HL-60/S4 treated with phorbol 12-myristate 13-acetate at 8.2 ng/mL for 4 days and 3 days (cell line): ENCODE results near the gene CD48.
"Not testable (repeated sequence)": the region's sequence is repeated elsewhere in the genome, so short reads cannot be mapped to it uniquely, and the experiment has no call there.

ENCODE experiments used
- in situ Hi-C: fragments of 300-500 bp; cut with MboI; formaldehyde crosslinking; loops from 2 replicates; pipeline ENCODE4 v1.15.0; 2022; ENCODE audit warnings: low sequenced_read_pairs

Gene CD48

DNA sequence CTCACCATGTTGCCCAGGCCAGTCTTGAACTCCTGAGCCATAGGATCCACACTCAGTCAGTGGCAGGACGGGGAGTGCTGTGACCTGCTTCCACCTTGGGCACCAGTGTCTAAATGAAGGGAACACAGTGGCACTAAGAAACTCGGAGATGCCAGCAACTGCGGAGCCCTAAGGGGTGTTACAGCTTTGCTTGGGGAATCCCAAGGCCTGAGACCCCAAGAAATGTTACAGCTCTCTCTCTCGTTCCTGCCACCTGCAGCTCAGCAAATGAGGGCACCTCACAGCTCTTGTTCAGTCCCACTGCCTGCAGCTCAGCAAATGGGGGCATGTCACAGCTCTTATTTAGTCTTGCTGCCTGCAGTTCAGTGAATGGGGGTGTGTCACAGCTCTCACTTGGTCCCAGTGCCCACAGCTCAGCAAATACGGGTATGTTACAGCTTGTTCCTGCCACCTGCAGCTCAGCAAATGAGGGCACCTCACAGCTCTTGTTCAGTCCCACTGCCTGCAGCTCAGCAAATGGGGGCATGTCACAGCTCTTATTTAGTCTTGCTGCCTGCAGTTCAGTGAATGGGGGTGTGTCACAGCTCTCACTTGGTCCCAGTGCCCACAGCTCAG is 2.5 kb upstream of the CD48 start:
- in situ Hi-C loops, result not testable (repeated sequence)

DNA sequence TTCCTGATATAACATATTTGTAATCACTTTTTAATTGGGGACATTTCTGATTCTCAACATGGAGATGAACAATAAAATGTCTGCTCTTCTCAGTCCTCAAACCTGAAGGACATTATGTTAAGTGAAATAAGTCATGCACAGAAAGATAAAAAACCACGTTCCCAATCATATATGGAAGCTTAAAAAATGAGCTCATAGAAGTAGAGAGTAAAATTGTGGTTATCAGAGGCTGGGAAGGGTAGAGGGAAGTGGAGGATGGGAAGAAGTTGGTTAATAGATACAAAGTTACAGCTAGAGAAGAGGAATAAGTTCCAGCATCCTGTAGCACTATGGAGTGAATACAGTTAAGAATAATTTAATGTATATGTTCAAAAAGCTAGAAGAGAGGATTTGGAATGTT is 1.5 kb upstream of the CD48 start:
- in situ Hi-C loops, result no loop called here

DNA sequence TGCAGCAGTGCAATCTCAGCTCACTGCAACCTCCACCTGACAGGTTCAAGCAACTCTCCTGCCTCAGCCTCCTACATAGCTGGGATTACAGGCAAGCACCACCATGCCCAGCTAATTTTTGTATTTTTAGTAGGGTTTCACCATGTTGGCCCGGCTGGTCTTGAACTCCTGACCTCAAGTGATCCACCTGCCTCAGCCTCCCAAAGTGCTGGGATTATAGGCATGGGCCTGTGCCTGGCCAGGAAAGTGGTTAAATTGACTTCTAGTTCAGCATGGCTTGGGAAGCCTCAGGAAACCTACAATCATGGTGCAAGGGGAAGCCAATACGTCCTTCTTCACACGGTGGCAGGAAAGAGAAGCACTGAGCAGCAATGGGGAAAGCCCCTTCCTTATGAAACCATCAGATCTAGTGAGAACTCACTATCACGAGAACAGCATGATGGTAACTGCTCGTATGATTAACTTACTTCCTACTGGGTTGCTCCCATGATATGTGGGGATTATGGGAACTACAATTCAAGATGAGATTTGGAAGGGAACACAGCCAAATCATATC is 981 bp upstream of the CD48 start:
- in situ Hi-C loops, result not testable (repeated sequence)

DNA sequence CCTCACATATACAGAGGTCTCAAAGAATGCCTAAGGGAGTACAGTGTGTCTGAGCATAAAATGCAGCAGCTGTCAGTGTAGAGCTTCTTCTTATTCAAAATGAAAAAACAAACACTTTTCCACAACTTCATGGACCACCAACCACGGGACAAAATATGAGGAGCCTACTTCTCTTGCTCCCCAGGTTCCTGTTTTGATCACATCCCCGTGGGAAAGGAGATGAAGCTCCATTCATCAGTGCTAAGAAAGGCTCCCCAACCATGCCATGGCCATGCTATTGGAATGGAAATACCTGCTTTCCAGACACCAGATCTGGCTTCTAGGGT is 383 bp downstream of the CD48 start:
- in situ Hi-C loops, result no loop called here

DNA sequence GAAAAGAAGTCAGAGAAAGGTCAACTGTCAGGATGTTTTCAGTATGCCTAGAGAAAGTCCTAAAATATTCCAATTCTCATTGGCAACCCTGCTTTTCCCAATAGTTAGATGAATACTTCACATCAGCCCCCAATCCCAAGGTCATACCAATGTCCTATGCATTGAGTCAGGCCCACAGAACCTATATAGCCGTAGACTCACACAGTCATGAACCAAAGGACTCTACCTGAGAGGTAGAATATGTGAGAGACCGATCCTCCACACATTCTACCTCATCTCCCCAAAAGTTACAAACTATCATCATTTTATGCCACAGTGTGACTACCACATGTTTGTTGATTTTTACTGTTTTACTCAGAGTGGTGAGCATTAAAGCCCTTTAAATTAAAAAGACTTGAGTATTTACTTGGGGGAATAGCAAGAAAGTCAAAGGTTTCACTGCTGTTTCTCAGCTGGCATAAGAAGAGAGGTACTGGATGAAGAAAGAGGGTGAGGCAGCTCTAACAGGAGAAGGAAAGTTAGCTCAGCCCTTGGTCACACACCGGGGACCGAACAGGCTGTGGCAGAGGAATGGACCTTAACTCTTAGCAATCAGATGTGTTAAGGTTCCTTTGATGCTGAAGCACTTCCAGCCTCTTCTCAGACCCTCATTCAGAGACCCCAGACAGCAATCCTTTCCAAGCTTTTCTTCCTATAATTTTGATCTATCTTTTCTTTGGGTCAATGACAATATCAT is 937 bp downstream of the CD48 start:
- in situ Hi-C loops, result no loop called here

DNA sequence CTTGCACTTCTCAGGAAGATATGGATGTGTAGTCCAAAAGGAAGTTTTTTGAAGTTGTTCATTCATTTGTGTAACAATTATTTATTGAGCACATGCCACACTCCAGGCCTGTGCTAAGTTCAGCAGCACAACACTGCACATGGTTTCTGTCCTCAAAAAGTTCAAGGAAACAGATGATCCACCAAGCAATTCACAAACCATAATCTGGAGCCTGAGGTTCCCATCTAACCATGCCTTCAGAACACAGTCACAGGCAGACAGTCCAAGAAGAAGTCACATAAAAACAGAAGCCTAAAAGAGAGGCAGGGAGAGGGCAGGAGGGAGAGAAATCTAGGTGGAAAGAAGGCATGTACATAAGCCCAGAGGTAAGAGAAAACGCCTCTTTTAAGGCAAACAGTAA is 1.9 kb downstream of the CD48 start:
- in situ Hi-C loops, result no loop called here

DNA sequence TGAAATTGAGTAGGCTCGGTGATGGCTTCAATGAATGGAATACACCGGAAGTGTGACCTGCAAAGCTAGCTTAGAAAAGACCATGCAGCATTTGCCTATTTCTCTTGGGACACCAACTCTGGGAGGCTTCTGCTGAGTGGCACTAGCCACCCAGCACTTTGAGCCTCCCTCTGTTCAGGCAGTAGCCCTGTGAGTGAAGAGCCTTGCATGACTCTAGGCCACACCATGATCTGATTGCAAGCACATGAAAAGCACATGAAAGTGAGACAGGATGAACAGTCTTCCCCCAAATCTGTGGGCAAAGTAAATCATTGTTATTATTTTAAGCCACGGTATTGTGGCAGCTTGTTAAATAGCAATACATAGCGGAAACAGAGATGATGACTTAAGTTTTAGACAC is 2.8 kb downstream of the CD48 start:
- in situ Hi-C loops, result no loop called here

DNA sequence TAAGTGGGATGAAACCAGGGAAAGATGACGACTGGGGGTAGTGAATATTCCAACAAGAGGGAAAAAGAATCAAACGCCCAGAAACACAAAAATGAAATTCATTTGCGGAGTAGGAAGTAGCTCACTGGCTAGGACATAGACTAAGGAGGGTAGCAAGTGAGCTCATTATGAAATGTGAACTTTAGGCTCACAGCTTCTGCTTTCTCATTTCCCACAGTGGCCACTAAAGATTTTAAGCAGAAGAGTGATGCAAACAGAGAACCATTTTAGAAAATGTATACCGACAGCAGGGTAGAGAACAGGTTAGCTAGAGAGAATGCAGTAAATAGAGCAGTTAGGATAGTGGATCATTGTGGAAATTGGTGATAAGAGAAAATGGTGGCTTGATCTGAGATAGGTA is 3.5 kb downstream of the CD48 start:
- in situ Hi-C loops, result no loop called here

DNA sequence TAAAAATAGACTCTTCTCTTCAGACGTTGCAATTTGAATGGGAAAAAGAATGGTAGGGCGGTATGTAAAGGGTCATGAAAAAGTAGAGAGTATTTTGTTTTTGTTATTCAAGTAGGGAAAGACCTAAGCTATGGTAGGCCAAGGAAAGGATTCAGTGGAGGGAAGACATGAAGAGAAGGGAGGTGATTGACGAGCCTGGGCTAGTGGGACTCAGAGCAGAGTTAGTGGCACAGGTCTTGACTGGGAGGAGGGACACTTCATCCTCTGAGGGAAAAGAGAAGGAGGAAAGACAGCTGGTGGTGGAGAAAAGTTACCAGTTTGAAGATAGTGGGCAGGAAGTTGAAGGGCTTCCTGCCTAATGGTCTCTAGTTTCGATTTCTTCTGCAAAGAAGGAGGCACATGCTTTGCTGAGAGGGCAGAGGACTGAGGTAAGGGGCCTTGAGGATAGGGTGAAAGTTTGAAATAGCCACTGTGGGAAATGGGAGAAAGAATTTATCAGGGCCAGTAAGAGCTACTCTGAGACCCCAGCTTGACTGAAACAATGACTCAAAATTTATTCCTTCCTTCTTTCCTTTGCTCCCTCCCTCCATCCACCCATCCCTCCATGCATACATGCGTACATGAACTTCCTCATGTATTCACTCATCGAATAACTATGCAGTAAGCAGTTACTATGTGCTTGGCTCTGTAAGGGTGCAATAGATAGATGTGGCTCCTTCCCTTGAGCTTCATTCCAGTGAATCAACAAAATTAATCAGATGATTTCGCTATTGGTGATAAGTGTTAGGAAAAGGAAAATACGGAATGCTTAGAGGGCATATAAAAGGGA is 4.2 kb downstream of the CD48 start:
- in situ Hi-C loops, result no loop called here

DNA sequence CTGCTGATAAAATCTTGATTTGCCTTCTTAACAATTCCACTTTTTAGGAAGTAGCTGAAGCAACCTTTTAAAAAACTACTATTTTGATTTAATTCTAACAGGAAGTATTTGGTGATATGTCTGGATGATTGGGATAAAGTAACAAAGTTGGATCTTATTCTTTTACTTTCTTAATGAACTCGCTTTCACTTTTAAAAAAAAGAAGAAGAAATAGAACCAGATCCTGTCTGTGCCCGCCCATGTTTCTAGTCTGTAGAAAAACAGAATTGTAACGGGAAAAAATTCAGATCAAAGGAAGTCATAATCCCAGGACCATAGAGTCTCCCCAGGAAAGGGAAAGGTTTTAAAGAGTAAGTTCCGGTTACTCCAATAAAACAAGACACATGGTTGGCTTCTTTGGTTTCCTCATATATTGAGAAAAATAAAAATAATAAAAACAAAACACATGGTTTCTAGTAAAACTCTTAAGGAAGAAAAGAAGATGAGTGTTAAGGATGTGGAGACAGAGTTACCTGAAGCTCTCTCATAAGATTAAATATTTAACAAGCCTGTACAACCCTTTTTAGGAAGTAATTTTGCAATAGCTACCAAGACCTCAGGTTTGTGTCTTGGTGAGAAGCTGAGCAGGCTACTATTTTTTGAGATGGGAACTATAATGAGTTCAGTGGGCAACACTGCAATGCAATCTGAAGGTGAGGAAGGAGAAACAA is 4.9 kb downstream of the CD48 start:
- in situ Hi-C loops, result no loop called here

DNA sequence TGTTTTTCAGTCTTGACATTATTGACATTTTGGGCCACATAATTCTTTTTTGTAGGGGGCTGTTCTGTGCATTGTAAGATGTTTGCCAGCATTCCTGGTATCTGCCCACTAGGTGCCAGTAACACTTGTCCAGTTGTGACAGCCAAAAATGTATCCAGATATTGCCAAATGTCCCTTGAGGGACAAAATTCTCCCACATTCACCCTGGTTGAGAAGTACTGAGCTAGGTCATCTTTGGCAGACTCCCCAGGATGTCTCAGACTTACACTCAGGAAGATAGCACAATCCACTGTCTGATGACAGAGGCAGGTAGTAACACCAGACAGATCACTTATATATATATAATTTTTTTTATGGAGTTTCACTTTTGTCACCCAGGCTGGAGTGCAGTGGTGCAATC is 5.9 kb downstream of the CD48 start:
- in situ Hi-C loops, result no loop called here

DNA sequence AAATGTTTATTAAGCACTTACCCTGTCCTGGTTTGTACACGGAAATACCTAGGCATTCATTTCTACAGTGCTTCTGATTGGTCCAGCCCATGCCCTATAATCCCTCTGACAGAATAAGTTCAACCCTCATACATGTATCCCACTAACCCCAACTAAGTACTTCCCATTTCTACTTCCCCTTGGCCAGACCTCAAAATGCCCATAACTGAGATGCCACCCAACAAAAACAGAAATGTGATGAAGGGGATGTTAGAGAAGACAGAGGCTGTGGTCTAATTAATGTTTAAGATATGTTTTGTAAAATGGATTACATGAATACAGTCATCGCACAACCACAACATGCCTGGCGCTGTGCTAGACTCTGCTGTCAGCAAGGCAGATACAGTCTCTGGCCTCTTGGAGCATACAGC is 6.4 kb downstream of the CD48 start:
- in situ Hi-C loops, result not testable (repeated sequence)

DNA sequence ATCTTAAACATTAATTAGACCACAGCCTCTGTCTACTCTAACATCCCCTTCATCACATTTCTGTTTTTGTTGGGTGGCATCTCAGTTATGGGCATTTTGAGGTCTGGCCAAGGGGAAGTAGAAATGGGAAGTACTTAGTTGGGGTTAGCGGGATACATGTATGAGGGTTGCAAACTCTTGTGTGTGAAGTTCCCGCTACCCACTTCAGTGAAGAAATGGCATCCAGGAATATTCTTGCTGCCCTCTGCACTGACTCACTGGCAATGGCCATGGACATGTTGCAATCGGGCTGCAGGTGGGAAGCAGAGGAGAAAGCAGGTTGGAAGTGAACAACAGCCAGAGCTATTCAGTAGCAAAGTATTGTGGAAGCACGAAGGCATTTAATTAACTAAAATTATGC is 7.4 kb downstream of the CD48 start:
- in situ Hi-C loops, result no loop called here

DNA sequence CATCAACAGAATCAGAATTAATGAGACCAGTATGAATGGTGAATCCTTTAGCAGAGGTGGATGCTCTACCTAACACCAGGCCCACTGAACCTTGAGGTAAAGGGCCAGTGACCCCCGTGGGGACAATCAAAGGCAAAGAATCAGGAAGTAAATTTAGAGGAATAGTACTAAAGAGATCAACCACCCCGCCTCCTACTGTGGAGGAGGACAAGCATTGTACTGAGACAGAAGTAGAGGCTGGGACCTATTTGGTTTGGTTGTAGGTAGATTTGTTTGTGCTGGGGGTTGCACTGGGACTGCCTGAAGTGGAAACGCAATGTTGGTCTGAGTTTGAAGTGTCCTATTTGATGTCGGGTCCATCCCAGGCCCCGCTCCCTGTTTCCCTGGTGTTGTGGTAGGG is 9.5 kb downstream of the CD48 start:
- in situ Hi-C loops, result no loop called here

DNA sequence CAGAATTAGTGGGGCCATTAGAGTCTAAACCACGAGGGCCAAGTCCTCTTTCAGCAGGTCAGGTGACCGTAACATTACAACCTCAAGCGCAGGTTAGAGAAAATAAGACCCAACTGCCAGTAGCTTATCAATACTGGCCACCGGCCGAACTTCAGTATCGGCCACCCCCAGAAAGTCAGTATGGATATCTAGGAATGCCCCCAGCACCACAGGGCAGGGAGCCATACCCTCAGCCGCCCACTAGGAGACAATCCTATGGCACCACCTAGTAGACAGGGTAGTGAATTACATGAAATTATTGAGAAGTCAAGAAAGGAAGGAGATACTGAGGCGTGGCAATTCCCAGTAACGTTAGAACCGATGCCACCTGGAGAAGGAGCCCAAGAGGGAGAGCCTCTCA is 19.2 kb downstream of the CD48 start:
- in situ Hi-C loops, result loop anchor here (25.0 kb wide), 1 partner anchor 145 kb away; no protein-coding TSS in a partner anchor

DNA sequence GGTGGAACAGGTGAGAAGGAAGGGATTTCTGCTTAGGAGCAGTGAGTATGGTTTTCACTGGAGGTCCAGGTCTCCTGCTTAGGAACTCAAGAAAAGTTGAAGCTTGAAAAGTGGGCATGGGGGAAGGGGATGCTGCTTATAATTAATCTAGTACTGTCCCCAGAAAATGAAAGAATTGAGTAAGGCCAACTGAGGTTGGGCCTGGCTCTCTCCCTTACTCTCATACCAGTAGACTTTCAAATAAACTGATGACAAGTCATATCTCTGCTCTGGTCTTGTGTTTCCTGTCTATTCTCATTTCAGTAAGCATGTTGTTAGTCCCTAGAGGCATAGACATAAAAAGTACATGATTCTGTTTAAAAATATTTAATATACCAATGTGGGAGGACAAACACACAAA is 26.4 kb downstream of the CD48 start:
- in situ Hi-C loops, result loop anchor here (25.0 kb wide), 1 partner anchor 152 kb away; no protein-coding TSS in a partner anchor

DNA sequence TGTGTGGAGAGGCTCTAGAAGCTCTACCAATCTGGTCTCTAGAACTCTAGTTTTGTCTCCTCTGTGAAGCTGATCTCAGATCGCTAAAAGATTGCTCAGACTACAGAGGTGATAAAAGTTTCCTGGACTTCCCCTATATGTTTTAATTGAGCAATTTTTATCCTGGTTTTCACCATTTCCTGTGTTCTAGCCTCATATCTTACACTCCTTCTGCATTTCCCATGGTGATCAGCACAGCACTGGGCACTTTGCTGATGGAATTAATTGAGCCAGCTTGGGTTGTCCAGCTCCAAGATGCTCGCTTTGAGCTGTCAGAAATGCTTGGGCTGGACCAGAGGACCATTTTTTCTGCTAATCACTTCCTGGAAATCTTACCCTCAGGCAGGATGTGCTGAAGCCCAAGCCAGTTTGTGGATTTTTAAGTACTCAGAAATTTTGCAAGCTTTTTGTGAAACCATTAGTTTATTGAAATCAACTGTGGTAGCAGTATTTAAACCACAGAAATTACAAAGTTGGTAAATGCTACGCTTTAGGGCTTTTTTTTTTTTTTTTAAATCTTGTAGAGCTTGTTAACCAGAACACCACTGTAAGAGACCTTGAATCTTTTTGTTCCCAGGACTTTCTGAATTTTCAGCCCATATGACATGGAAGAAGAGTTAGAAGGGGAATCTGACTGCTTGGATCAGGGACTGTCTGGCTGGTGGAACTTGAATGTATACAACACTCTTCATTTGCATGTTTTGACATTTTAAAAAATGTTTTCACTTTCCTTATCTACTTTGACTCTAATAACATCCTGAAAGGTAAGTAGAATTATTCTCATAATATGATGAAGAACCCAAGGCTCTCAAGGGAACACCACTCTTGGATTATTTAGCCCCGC is 28.4 kb downstream of the CD48 start:
- in situ Hi-C loops, result loop anchor here (25.0 kb wide), 1 partner anchor 154 kb away; no protein-coding TSS in a partner anchor

DNA sequence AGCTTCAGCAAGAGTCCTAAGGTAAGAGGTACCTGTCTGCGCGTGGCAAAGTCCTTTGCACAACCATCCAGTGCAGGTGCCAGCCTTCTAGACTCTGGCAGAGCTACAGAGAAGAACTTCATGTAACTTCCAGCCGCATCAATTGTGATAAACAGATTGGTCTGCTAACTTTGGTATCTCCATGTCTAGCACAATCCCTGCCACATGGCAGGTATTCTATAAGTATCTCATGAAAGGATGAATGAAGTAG is 29.8 kb downstream of the CD48 start:
- in situ Hi-C loops, result loop anchor here (25.0 kb wide), 1 partner anchor 155 kb away; no protein-coding TSS in a partner anchor

DNA sequence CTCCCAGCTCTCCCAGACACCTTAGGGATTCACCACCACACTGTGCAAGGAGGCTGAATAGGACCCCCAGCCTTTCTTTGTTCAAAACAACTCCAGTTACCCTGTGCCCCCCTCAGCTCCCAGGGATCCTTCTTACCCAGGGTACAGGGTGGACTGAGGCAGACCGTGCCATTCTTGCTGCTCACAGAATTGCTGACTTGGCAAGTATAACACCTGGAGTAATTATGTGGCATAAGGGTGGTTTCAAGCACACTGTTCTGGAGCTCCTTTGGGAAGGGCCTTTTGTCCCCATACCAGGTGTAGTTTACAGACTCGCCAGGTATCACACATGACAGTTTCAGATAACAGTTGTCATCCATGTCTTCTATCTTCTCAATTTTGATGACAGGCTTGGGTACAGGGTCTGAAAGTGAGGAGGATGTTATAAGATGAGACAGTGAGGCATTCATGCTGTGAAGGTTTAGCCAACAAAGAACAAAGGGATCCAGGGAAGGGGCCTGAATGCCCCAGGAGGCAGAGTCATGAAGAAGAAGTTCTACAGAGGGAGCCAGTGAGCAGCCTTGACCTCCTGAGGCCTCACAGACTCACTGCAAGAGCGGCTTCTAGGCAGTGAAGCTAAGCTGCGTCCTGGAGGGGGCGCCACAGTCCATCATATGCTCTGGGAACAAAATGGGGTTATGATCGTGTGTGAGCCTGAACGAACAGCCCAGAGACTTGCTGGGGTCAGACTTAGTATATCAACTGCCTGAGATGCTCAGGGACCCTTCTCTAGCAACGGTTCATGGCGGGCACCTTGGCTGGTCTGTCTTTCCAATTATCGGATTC is 30.3 kb downstream of the CD48 start:
- in situ Hi-C loops, result loop anchor here (25.0 kb wide), 1 partner anchor 156 kb away; no protein-coding TSS in a partner anchor
